Testis (tissue), 3 donors: ENCODE results near the gene LRRC8D. TPM values are rescaled to one million over a fixed set of nuclear protein-coding genes. Genes with fewer than 3 reads are reported as not detected.

Experiments
- DNase-seq: peaks from one replicate; pipeline ENCODE4 v3.0.0-alpha.2; 2019
- H3K27ac ChIP-seq, 2 donors: fragments of 200-600 bp; sonication (generic); one replicate each; pipeline ENCODE4 v1.5.1; 2019
- H3K27me3 ChIP-seq: fragments of 200-600 bp; sonication (generic); one replicate; pipeline ENCODE4 v1.5.1; 2019
- H3K36me3 ChIP-seq: fragments of 200-600 bp; sonication (generic); one replicate; pipeline ENCODE4 v1.5.1; 2017; ENCODE audit warnings: low read depth; ENCODE audit errors: missing control alignments
- H3K4me1 ChIP-seq: fragments of 200-600 bp; sonication (generic); one replicate; pipeline ENCODE4 v1.5.1; 2019
- H3K4me3 ChIP-seq, 2 donors: fragments of 200-600 bp; sonication (generic); one replicate each; pipeline ENCODE4 v1.5.1; 2017 to 2019
- H3K9me3 ChIP-seq: fragments of 200-600 bp; sonication (generic); one replicate; pipeline ENCODE4 v1.5.1; 2017
- POLR2A ChIP-seq: fragments of 450-650 bp; IDR thresholded peaks from one replicate; pipeline ENCODE4 v1.6.1; 2017; ENCODE audit warnings: antibody characterized with exemption, mild to moderate bottlenecking, moderate library complexity
- WGBS, 2 donors: methylation state at CpG; one replicate each; pipeline ENCODE4 v1.1.5; 2018; 5-methylcytosine and 5-hydroxymethylcytosine counted together
- intact Hi-C: fragments of 100-400 bp; cut with DNase I; formaldehyde crosslinking; loops from one replicate; pipeline ENCODE4 v1.15.1; 2023; ENCODE audit warnings: low total_unique reads
- polyA plus RNA-seq: library from polyadenylated mRNA; stranded (reverse); fragments of 350-450 nt; fragmentation: Illumina TruSeq; extraction: RNeasy Lipid Tissue Mini Kit (QIAGEN cat#74804); gene quantifications from one replicate; pipeline ENCODE4 v1.2.3, GENCODE V29; 2014; ENCODE audit warnings: low read depth, low replicate concordance; ENCODE audit not compliant: insufficient read depth
- total RNA-seq, 2 donors: library from RNA; depleted of rRNA; stranded (reverse); fragments of >200 nt; gene quantifications; one replicate each; pipeline ENCODE4 v1.2.3, GENCODE V29; 2016
- TF ChIP-seq, protein P1 (sequence below), 3 experiments: fragments of 450-650 bp in 2 of 3; fragments of 200-600 bp in 1 of 3; sonication (generic) in 1 of 3; IDR thresholded peaks; one replicate each; pipeline ENCODE4 v1.5.1; 2016 to 2019; ENCODE audit warnings: antibody characterized with exemption in 3 of 3, mild to moderate bottlenecking in 2 of 3, moderate library complexity in 1 of 3

LRRC8D gene
- total and polyA plus RNA-seq, 3 donors from 2014 or later, result 20.8 to 46.1 (median 41.1) TPM

DNA sequence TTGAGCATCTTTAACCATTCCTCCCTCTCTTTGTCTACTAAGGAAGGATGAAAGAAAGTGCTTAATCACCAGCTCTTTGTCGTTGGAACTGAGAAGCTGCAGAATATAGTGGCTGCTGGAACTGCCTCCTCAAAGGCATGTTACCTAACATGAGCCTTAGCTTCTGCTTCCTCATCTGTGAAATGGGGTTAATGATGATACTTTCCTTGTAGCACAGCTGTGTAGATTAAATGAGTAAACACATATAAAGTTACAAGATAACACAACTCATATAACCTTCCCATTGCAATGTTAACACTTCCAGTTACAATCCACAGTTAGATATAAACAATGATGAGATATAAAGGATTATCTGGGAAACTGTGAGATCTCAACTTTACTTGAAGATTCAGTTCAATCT, 125.7 kb downstream of the LRRC8D start:
- WGBS, 2 donors, result 38 to 50% methylated on average over 1 of the region's 1 CpG
- TF ChIP-seq, protein P1, sequence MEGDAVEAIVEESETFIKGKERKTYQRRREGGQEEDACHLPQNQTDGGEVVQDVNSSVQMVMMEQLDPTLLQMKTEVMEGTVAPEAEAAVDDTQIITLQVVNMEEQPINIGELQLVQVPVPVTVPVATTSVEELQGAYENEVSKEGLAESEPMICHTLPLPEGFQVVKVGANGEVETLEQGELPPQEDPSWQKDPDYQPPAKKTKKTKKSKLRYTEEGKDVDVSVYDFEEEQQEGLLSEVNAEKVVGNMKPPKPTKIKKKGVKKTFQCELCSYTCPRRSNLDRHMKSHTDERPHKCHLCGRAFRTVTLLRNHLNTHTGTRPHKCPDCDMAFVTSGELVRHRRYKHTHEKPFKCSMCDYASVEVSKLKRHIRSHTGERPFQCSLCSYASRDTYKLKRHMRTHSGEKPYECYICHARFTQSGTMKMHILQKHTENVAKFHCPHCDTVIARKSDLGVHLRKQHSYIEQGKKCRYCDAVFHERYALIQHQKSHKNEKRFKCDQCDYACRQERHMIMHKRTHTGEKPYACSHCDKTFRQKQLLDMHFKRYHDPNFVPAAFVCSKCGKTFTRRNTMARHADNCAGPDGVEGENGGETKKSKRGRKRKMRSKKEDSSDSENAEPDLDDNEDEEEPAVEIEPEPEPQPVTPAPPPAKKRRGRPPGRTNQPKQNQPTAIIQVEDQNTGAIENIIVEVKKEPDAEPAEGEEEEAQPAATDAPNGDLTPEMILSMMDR (IDR thresholded peaks at IDR 0.05), result no peak
- TF ChIP-seq POLR2A, result no peak

DNA sequence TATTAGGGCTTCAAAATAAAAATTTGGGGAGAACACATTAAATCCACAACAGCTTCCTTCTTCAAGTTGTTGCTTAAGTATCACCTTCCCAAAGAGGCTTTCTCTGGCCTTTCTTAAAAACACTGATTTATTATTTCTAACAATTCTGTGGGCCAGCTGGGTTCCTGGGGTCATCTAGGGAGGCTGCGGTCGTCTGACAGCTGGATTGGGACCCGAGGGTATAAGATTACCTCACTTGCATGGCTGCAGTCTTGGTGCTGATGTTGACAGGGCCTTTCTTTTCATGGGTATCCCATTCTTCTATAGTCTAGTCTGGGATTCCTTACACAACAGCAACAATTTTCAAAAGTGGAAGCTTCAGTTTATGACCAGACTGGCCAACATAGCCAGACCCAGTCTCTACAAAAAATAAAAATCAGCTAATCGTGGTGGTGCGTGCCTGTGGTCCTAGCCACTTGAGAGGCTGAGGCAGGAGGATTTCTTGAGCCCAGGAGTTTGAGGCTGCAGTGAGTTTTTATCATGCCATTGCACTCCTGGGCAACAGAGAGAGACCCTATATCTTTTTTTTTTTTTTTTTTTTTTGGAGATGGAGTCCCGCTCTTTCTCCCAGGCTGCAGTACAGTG, 128.0 kb downstream of the LRRC8D start:
- no peaks in the 10 kb centered on the region for H3K27me3 ChIP-seq

More for the DNA sequence above, 125.7 kb downstream of the LRRC8D start:
- intact Hi-C loops, result no loop called here
- no peak for DNase-seq
- Histone ChIP-seq H3K27me3 (no peaks in the 10 kb centered on the region), H3K4me3 (no peak overlapping the region), H3K36me3 (no peaks in the 10 kb centered on the region), H3K27ac (no peak overlapping the region), H3K4me1 (peaks cover 4% of the 10 kb centered on the region), H3K9me3 (no peaks in the 10 kb centered on the region)

DNA sequence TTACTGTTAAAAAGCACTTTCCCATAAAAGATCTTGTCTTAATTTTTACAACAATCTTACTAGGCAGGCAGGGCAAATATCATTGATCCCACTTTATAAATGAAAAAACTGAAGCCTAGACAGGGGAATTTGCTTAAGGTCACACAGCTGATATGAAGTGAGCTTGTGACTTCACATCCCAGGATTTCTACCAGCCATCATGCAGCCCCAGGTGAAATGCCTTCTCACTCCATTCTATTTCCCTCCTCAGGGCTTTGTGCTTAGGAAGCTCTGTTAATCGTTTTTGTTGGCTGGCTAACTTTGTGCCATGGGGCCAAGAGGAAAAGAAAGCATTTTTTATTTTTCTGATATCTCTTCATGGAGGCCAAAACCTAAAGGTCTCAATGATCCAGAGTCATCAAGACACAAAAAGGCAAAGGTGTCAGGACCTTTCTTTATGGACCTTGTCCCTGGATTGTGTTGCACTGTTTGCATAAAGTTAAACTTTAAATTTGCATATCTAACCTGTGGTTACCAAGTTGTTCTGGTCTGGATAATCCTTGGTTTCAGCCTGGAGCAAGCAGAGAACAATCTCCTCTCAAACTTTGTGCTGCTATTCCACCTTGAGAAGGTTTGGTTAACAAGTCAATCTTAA, 129.3 kb downstream of the LRRC8D start:
- no peaks in the 10 kb centered on the region for H3K9me3 ChIP-seq
- WGBS, 2 donors, result 19 to 23% methylated on average over 1 of the region's 1 CpG
- TF ChIP-seq, protein P1 (IDR thresholded peaks at IDR 0.05), result no peak
- TF ChIP-seq POLR2A, result no peak

More for the DNA sequence above, 128.0 kb downstream of the LRRC8D start:
- Histone ChIP-seq H3K4me1 (peaks cover 4% of the 10 kb centered on the region), H3K4me3 (no peak overlapping the region), H3K36me3 (no peaks in the 10 kb centered on the region), H3K27ac (no peak overlapping the region), H3K9me3 (no peaks in the 10 kb centered on the region)
- no peak for DNase-seq
- intact Hi-C loops, result no loop called here
- no peak for TF ChIP-seq POLR2A
- TF ChIP-seq, protein P1 (IDR thresholded peaks at IDR 0.05), result no peak
- WGBS, 2 donors, result 82 to 84% methylated on average over 6 of the region's 6 CpGs

DNA sequence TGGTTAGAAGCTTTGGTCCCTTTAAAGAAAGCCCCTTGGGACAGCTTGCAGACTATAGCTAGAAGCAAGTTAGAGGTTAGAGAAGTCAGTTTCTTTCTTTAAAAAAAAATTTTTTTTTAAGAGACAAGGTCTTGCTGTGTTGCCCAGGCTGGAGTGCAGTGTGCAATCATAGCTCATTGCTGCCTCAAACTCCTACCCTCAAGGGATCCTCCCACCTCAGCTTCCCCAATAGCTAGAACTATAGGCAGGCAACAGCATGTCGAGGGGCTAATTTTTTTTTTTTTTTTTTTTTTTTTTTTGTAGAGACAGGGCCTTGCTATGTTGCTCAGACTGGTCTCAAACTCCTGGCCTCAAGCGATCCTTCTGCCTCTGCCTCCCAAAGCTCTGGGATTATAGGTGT, 129.9 kb downstream of the LRRC8D start:
- intact Hi-C loops, result no loop called here
- Histone ChIP-seq H3K36me3 (no peaks in the 10 kb centered on the region), H3K27ac (no peak overlapping the region), H3K4me1 (peaks cover 4% of the 10 kb centered on the region), H3K27me3 (no peaks in the 10 kb centered on the region), H3K4me3 (no peak overlapping the region), H3K9me3 (no peaks in the 10 kb centered on the region)
- TF ChIP-seq, protein P1 (IDR thresholded peaks at IDR 0.05), result no peak
- TF ChIP-seq POLR2A, result no peak
- WGBS, 2 donors, result 86% methylated on average over 2 of the region's 2 CpGs
- DNase-seq, result no peak

More for the DNA sequence above, 129.3 kb downstream of the LRRC8D start:
- H3K4me3 ChIP-seq, result no peak overlapping the region
- no peaks in the 10 kb centered on the region for H3K36me3 ChIP-seq
- H3K27ac ChIP-seq, result no peak overlapping the region
- DNase-seq, result no peak
- peaks cover 4% of the 10 kb centered on the region for H3K4me1 ChIP-seq
- no peaks in the 10 kb centered on the region for H3K27me3 ChIP-seq
- intact Hi-C loops, result no loop called here
